HG02943 (cell line): Measurements from ENCODE around the gene ERC2.

ENCODE experiments used
- ATAC-seq: cut with Tn5 transposase; IDR thresholded peaks from one replicate; pipeline ENCODE4 v1.9.1; 2021; ENCODE audit warnings: mild to moderate bottlenecking, low read depth, moderate library complexity; ENCODE audit not compliant: unreplicated experiment

Gene ERC2

DNA sequence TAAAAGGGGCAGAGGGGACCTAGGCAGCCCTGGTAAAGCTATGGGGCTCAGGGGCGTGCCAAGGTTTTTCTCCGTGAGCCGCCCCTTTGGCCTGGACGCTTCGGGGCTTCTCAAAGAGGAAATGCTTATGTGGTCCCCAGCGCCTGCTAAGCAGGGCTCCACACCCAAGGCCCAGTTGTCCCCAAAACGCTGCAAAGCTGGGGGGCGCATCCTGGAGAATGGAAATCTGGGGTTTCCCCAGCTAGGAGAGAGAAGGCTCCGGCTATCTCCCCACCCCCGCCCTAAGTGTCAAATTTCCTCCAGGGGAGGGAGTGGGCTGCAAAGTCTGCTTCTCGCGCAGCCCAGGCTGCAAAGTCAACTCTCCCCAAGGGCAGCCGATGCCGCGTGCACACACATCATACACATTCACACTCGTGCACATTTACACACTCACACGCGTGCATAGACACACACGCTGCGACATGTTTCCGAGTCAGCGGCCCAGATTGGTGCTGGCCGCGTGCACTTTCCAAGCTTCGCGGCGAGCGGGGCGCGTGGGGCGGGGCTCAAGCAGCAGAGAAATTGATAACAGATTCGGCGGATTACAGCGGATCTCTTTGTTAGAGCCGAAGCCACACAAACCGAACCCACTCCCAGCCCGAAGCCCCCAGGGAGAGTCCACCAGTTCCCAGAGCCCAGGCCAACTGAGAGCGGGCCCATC, 985.6 kb downstream of the ERC2 start:
- ATAC-seq: no peak

DNA sequence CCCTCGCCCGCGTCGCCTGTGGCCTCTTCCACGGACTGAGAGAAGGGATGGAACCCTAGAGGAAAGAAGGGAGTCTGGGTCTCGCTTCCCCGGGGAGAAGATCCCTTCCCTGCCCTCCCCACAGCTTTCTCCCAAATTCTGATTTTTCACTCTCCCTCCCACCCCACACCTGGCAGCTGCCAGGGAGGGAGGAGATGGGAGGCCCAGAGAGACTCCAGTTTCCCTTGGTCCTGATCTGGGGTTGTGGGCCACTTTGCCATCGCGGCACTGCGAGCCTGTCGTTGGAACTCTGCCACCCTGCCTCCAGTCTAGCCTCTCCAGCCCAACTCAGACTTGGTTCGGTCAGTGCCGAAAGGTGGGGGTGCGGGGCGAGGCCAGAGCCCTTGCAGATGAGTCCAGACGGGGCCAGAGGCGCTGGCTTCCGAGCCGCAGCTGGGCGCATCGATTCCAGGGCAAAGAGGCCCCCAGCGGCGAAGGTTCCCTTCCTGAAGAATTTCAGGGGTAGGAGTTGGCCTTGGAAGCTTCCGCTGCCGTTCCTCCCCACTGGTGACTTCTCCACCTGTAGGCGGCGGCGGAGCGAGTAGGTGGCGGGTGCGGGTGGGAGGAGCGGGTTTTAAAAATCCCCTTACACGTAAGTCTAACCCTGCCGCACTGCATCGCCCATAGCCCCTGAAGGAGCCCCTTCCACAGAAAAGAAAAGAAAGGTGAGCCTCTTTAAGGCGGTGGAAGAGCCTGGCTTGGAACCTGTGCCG, 986.3 kb downstream of the ERC2 start:
- ATAC-seq: no peak

DNA sequence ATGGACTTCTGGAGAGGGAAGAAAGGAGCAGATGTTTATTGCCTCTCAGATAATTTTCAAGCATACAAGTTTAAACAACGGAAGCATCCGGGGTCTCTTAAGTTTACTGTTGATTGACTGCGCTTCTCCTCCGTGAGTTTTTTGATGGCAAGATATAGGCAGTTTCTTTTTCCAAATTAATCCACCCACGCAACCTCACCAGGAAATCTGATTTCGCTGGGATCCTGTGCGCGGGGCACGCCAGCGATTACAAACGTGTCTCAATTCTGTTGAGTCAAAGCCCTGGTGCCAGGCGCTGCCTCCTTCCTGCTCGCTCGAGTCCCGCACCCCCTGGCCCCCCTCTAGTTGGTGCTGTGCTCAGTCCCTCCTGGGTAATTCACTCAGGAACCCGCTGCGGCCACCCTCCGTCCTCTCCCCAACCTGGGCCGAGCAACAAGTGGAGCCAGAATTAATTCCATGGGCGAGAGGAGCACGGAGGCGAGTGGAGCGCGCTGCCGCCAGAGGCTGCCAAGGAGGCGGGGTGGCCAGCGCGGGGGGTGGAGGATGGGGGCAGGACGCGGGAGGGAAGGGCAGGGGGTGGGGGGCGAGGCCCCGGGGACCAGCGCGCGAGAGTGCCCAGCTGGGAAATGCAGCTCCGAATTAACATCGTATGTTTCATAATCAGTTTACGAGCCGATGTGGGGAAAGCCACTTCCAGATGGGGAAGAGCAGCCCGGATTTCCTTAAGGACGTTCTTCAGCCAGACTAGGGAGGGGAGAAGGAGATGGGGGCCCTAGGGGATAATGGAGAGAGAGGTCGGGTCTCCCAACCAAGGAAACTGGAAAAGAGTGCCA, 987.1 kb downstream of the ERC2 start:
- ATAC-seq: no peak

DNA sequence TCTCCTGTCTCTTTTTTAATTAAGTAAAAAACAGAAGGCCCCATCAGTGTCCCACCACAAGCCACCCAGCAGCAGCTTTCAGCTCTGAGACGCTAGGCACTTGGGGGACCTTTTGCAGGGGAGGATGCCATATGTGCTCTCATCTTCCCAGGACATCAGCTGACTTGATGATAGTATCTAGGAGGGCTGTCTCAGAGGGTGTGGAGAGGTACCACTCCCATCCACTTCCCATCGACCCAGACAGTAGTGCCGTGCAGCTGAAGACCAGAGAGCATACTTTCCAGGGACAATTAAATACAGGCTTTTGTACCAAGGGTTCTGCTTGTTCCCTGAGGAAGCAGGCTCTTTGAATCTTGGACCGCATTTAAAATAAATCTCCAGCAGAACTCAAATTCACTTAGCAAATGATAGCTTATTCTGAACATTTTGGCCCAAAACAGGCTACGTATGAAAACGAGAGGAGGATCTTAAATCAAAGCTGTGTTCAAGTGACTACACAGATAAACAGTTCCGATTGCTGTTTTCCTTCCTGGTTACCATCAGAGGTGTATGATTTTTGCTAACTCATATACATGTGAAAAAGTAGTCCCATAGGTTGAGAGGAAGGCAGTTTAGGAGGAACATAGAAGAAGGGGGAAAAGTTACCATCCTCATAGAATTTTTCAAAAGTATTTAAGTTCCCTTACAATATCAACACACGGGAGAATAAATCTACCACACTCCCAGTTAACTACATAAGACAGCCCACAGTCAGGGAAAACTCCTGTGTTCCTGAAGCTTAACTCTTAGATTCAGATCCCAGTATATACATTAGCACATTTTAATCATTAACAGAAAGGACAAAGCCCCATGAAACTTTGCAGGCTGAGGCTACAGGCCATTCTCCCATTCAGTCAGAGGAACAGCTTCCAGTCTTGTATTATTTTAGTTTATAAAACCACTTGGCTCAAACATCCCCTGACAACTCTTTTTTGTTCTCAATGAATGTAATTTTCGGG, 990.7 kb downstream of the ERC2 start:
- ATAC-seq: no peak

DNA sequence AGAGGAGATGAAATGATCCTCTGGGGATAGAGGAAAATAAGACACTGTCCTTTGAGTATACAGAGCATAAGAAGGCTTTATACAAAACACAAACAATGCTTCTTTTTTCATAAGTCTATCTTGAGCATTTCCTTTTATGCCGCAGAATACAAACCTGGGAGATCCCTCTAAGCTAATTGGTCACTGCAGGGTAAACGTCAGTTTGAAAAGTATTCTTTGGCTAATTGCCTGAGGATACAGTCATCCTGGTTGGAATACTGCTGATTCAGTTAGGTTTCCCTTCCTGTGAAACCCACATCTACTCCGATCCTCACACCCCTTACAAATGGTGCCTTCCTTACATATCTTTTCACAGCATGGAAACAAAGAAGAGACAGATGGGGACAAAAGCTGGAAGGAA, 991.8 kb downstream of the ERC2 start:
- no peak for ATAC-seq

DNA sequence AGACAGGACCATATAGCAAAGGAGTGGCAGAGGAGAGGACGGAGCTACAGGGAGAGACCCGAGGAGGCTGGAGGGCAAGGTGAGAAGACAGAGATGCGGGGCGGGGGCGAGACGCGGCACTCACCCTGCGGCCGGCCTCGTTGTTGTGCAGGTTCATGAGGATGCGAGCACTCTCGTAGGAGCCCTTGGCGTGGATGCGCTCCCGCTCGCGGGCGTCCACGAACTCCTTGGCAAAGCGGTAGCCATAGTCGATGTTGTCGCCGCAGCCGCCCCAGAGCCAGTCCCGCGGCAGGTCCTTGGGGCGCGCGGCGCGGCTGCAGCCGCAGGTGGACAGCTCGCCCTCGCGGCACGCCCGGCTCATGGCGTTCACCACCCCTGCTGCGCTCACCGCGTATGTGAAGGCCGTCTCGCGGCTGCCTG, 994.0 kb downstream of the ERC2 start:
- ATAC-seq: no peak

DNA sequence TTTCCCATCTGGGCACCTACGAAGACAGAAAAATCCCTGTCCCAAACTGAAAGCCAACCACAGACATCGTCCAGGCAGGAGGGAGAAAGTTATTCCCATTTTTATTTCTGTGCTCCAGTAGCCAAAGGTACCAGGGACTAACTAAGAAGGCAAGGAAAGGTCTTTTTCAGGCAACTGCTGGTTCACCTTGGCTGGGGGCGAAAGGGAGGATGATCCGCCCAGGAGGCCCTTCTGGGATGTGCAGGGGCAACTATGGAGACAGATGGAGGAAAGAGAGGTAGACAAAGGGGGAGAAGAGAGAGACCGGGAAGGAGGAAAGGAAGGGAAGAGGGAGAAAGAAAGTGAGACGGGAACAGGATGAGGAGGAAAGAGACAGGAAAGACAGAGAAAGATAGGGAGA, 994.5 kb downstream of the ERC2 start:
- ATAC-seq: no peak

DNA sequence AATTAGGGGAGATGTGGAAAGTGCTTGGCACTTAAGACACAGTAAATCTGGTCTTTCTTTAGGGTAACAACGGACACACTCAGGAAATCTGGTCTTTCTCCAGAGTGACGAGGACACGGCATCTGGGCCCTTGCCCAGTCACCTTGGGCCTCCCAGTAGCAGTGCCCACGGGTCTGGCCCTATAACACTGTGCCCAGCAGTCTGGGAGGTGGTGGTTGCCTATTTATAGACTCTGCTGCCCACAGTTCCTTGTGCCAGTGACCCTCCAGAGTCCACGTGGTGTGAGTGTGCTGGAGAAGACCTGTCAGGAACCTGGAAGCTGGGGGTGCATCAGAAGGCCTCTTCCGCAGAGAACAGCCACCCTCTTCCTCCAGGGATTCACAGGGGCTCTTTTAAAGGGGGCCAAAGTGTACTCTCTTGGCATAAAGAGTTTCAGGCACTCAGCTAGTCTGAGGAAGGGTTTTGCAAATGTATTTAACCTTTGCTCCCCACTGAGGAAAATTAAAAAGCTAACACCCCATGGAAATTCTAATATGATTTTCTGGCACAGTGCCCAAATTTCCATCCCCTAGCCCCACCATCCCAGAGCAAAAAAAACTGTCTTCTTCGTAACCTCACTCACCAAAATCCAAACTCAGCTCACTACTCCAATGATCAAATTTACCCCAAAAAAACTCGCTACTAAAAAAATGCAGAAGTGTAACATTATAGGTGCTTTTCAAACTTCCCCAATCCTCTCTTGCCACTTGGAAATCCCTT, 996.6 kb downstream of the ERC2 start:
- no peak for ATAC-seq

DNA sequence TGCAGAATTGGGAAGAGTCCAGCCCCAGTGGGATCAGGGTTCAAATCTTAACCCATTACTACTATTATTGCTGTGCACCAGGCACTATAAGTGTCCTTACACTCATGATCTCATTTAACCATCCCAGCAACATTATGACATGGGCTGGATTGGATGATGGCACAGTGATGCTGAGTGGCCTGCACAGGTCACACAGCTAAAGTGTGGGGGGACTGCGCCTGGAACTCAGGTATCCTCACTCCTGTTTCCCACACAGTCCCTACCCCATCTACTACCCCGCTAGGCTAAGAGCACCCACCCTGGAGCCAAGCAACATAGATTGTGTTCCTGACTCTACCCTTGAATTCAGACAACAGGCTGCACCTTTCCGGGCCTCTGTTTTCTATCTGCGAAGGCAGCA, 997.2 kb downstream of the ERC2 start:
- no peak for ATAC-seq

DNA sequence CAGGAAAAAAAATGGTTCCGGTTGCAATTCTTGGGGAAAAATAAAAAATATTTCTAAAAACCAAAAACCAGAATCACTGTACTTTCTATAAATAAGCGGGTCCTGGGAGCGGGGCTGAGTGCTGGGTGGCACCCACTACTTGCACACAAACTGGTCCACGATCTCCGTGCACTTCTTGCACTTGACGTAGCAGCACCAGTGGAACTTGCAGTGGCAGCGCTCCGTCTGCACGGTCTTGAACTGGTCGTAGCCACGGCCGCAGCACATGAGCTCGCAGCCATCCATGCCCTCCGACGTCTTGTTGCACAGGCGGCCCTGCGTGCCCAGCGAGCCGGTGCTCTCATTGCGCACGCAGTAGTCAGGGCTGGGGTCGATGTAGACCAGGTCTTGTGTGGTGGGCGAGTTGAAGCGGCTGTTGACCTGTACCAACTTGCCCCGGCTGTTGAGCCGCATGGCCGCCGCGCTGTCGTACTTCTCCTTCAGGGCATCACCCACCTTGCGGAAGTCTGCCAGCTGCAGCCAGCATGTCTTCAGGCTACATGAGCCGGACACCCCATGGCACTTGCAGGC, 998.2 kb downstream of the ERC2 start:
- ATAC-seq: no peak

DNA sequence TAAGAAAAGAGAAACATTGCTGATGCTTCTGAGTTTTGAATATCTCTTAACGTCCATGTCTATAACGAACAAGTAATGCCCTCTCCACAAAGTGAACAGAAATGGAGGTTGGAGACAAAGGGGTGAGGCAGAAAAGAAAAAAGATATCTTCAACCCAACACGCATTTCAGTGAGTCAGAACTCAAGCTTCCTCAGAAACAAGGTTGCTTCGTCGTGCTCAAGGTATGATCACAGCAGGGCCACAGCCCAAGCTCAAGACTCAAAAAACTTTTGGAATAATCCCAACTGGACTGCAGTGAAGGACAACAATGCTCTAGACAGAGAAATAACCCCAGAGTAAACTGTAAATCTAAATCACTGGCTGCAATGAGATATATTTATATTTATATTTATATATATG, 1000.0 kb downstream of the ERC2 start:
- no peak for ATAC-seq

DNA sequence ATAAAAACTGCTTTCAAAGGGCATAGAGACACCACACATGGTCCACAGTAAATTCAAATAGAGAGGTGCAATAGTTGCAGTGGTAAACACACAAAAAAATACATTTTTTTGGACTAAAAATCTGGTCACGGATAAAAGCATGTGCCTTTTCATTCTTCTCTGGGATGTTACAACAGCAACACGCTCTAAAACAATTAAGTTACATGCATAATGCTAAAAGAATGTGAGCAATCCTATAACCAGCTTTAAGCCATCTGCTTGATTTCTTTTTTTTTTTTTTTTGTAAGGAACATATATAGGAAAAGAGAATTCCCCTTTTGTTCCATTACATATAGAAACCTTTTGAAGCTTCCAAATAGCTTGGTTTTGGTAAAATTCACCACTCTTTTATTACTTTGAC, 1001.2 kb downstream of the ERC2 start:
- no peak for ATAC-seq

DNA sequence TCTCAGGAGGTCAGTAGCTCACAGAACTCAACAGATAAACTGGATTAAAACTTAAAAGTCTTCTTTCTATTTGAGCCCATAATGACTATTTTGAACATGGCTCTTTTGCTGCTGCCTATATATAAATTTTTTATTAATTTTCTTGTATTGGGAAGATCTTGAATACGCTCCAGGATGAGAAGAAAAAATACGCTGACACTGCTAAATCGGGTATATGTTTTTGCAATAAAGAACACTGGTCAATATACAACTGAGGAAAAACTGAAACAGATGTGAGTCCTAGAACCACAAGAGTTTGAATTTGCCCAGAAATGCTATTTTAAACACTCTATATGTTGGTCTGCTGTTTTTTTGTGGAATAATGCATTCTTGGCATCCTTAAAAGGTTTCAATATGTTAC, 1001.7 kb downstream of the ERC2 start:
- no peak for ATAC-seq

DNA sequence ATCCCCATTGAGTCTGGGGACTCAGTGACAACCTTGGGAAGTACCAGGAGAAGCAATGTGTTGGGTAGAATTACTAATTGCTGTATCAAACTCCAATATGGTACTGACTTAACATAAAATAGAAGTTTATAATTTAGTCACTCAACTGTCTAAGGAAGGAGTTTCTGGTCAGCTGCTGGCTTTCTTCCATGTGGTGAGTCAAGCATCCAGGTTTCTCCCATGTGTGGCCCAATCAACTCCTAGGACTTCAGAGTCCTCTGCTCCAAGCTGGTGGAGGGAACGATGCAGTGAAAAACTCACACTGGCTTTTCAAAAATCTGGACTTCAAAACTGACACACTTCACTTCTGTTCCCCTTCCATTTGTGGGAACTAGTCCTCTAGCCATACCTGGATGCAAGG, 1006.4 kb downstream of the ERC2 start:
- ATAC-seq: no peak

DNA sequence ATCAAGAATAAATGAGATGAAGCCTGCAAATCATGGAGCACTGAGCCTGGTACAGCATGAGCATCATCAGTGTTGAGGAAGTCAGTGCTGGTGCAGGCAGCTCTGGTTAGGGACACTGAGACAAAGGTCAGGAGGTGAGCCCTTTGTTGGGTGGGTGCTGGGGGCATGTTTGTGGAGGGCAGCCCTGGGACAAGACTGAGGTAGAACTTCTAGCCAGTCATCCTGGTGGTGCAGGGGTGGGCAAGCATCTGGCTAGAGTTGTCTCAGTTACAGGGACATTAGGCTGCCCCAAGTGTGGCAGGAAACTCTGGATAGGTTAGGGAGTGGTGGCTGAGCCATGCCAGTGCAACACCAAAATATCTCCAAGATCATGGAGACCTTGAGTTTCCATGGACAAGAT, 1008.4 kb downstream of the ERC2 start:
- ATAC-seq: no peak
